HG03039 (cell line): Measurements from ENCODE around the gene MVB12B.

Source experiments
- ATAC-seq: cut with Tn5 transposase; IDR thresholded peaks from one replicate; pipeline ENCODE4 v1.9.1; 2021; ENCODE audit warnings: mild to moderate bottlenecking, moderate library complexity; ENCODE audit not compliant: unreplicated experiment

MVB12B gene

GRCh38 chr9:126448865-126449577 is 122.4 kb downstream of the MVB12B start:
- ATAC-seq = no peak

- ATAC-seq = no peak
These were observed 123.4 kb downstream of the MVB12B start for GRCh38 chr9:126449725-126450667.

GRCh38 chr9:126450668-126451205 is 124.1 kb downstream of the MVB12B start:
- no peak for ATAC-seq

GRCh38 chr9:126451316-126451885 is 124.8 kb downstream of the MVB12B start:
- ATAC-seq = no peak

- ATAC-seq = no peak
These were observed 125.5 kb downstream of the MVB12B start for GRCh38 chr9:126452106-126452505.

- no peak for ATAC-seq
These were observed 126.7 kb downstream of the MVB12B start for GRCh38 chr9:126453156-126453963.

GRCh38 chr9:126454215-126454614 is 127.6 kb downstream of the MVB12B start:
- no peak for ATAC-seq

- no peak for ATAC-seq
These were observed 128.2 kb downstream of the MVB12B start for GRCh38 chr9:126454795-126455194.

GRCh38 chr9:126456441-126457174 is 130.0 kb downstream of the MVB12B start:
- ATAC-seq = no peak

GRCh38 chr9:126457175-126457547 is 130.5 kb downstream of the MVB12B start:
- ATAC-seq = no peak

- no peak for ATAC-seq
These were observed 131.3 kb downstream of the MVB12B start for GRCh38 chr9:126457890-126458289.

GRCh38 chr9:126459126-126459525 is 132.5 kb downstream of the MVB12B start:
- no peak for ATAC-seq

- no peak for ATAC-seq
These were observed 132.9 kb downstream of the MVB12B start for GRCh38 chr9:126459546-126459945.

- ATAC-seq = no peak
These were observed 133.6 kb downstream of the MVB12B start for GRCh38 chr9:126459965-126460843.

GRCh38 chr9:126461029-126461428 is 134.4 kb downstream of the MVB12B start:
- no peak for ATAC-seq

GRCh38 chr9:126461608-126462007 is 135.0 kb downstream of the MVB12B start:
- no peak for ATAC-seq

- no peak for ATAC-seq
These were observed 136.0 kb downstream of the MVB12B start for GRCh38 chr9:126462617-126463016.

GRCh38 chr9:126463426-126463825 is 136.8 kb downstream of the MVB12B start:
- ATAC-seq = no peak
